ENCODE results near the gene LDB2.

- TF ChIP-seq CTCF (IDR thresholded peaks at IDR 0.05) (no peak), ZFX (IDR thresholded peaks at IDR 0.05; ENCODE audit: borderline replicate concordance) (no peak)
Observed at GRCh38 chr4:16818005-16818404, 80.4 kb downstream of the LDB2 start.
